Measurements from ENCODE around the gene SLCO3A1.

- no peak for TF ChIP-seq CTCF (IDR thresholded peaks at IDR 0.05)
- TF ChIP-seq ATF3 (CRISPR knock-in tag; conservative IDR thresholded peaks at IDR 0.05) = no peak
- no peak for TF ChIP-seq ZNF423 (CRISPR knock-in tag; IDR thresholded peaks at IDR 0.05)
- TF ChIP-seq PRDM15 (CRISPR knock-in tag; IDR thresholded peaks at IDR 0.05) = no peak
- no peak for TF ChIP-seq ZNF138 (CRISPR knock-in tag; conservative IDR thresholded peaks at IDR 0.05)
- TF ChIP-seq CDX4 (CRISPR knock-in tag; IDR thresholded peaks at IDR 0.05; ENCODE audit: borderline replicate concordance) = no peak
- TF ChIP-seq RELA (CRISPR knock-in tag; IDR thresholded peaks at IDR 0.05; ENCODE audit: borderline replicate concordance) = no peak
- TF ChIP-seq ZBTB43 (CRISPR knock-in tag; IDR thresholded peaks at IDR 0.05) = no peak
- no peak for TF ChIP-seq ZNF232 (CRISPR knock-in tag; IDR thresholded peaks at IDR 0.05)
- TF ChIP-seq SP1 (CRISPR knock-in tag; conservative IDR thresholded peaks at IDR 0.05) = no peak
- no peak for TF ChIP-seq E2F5 (CRISPR knock-in tag; IDR thresholded peaks at IDR 0.05)
- no peak for TF ChIP-seq CBFB (CRISPR knock-in tag; IDR thresholded peaks at IDR 0.05; ENCODE audit: low read depth)
These were observed 99.9 kb downstream of the SLCO3A1 start for GRCh38 chr15:91953432-91953831.
